Measurements from ENCODE around the gene HDHD3. TPM values are rescaled to one million over a fixed set of nuclear protein-coding genes. Genes with fewer than 3 reads are reported as not detected.

Gene HDHD3
- polyA plus RNA-seq, 1 of the 3 experiments (the other 2 are of a cell fraction), result 17.1 TPM

GRCh38 chr9:113345671-113346070, 31.1 kb downstream of the HDHD3 start:
- Histone ChIP-seq H3K79me2 (ENCODE audit: insufficient read depth) (no peaks in the 10 kb centered on the region), H3K4me3 (ENCODE audit: low read depth in 2 of 2, low read length in 1 of 2) (no peak overlapping the region), H4K20me1 (ENCODE audit: insufficient read depth) (no peaks in the 10 kb centered on the region), H3K27me3 (ENCODE audit: insufficient read depth) (peaks cover 15% of the 10 kb centered on the region), H3K9me2 (no peaks in the 10 kb centered on the region), H2AFZ (ENCODE audit: low read depth) (no peak overlapping the region), H3F3A (replicated peaks; ENCODE audit: insufficient read depth) (peaks cover 3% of the 10 kb centered on the region), H3K36me3 (replicated peaks in 1 of 2; ENCODE audit: control insufficient read depth in 1 of 2, insufficient read depth in 2 of 2, low read length in 1 of 2) (no peaks in the 10 kb centered on the region), H3K27ac (ENCODE audit: low read depth in 2 of 2, low read length in 1 of 2) (no peak overlapping the region; a peak in 1 of 4 replicates), H3K9ac (no peak overlapping the region), H3K4me2 (no peak overlapping the region), H3K9me3 (no peaks in the 10 kb centered on the region), H3K4me1 (ENCODE audit: control insufficient read depth in 1 of 2, insufficient read depth in 2 of 2, low read depth in 1 of 2, low read length in 1 of 2) (peaks cover 0 to 23% of the 10 kb centered on the region in 2 experiments; a peak in 1 of 4 replicates)
- WGBS (ENCODE audit: low lambda C conversion rate), result 13% methylated on average over 1 of the region's 1 CpG
- DNase-seq, result no peak
- TF ChIP-seq IRF3 (IDR thresholded peaks at IDR 0.05; ENCODE audit: low read depth, low read length), result no peak
- TF ChIP-seq REST (IDR thresholded peaks at IDR 0.05; ENCODE audit: low read depth, low read length), result no peak
- TF ChIP-seq EZH2phosphoT487 (IDR thresholded peaks at IDR 0.05; ENCODE audit: borderline replicate concordance, low read depth), result no peak
- no peak for TF ChIP-seq CTCF (IDR thresholded peaks at IDR 0.05)
- TF ChIP-seq RXRA (IDR thresholded peaks at IDR 0.05; ENCODE audit: borderline replicate concordance, low read depth), result no peak
- no peak for TF ChIP-seq ZBTB33 (IDR thresholded peaks at IDR 0.05; ENCODE audit: borderline replicate concordance, low read depth)
- no peak for TF ChIP-seq RAD21 (IDR thresholded peaks at IDR 0.05; ENCODE audit: low read length)
- TF ChIP-seq POLR2AphosphoS5 (IDR thresholded peaks at IDR 0.05; ENCODE audit: low read depth, low read length), result no peak
- CTCF ChIA-PET, result interaction anchor here (1.4 kb wide), 1 partner anchor 246 kb away, joined by 3 read pairs; no protein-coding TSS in a partner anchor
- POLR2A ChIA-PET, result no interaction called here

All from SK-N-SH (cell line).